ENCODE results near the gene HSPB3.

DNA sequence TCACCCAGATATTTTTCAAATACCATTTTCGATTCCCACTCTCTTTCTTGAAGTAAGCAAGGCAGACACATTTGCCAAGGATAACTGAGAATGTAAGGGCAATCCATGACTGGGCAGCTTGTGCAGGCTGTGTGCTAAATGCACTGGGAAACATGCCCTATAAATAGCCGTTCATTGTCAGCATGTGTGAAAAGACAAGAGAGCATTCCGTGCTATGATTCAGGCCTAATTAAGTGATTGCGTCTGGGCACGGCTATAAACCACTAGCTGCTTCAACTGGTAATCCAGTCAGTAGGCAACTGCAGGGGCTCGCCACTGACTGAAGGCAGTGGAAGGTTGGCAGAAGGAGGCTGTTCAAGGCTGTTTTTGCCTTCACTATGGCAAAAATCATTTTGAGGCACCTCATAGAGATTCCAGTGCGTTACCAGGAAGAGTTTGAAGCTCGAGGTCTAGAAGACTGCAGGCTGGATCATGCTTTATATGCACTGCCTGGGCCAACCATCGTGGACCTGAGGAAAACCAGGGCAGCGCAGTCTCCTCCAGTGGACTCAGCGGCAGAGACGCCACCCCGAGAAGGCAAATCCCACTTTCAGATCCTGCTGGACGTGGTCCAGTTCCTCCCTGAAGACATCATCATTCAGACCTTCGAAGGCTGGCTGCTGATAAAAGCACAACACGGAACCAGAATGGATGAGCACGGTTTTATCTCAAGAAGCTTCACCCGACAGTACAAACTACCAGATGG is at the start of gene HSPB3:
- TF ChIP-seq GATA2 (IDR thresholded peaks at IDR 0.05; ENCODE audit: low read depth, low read length), result no peak
- TF ChIP-seq GATA3 (IDR thresholded peaks at IDR 0.05; ENCODE audit: low read depth, low read length), result no peak
